ENCODE data around the gene FBXO11.

The FBXO11 gene

DNA sequence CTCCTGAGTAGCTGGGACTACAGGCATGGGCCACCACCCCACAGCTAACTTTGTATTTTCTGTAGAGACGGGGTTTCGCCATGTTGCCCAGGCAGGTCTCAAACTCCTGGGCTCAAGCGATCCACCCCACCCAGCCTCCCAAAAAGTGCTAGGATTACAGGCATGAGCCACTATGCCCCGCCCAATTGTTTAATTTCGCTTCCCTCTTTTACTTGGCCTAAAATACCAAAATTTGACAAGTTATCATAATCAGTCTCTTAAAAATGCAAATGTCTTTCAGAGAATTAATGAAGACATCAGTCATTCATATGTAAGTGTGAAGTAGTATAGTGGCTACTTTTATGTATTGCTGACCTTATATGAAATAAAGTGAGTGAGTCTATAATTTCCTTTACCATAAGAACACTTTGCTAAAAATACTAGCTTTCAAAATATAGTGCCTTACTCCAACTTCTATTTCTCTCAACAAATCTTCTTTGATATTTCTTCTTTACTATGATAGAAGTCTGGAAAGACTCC, 9.8 kb downstream of the FBXO11 start:
- no peak for TF ChIP-seq CTCF (conservative IDR thresholded peaks at IDR 0.05; ENCODE audit: low read depth, low read length)
- H3K4me3 ChIP-seq (ENCODE audit: low read depth, low read length) = no peak overlapping the region
- DNase-seq (ENCODE audit: low read depth) = no peak

- no peak for TF ChIP-seq CTCF (conservative IDR thresholded peaks at IDR 0.05; ENCODE audit: low read depth, low read length)
- H3K4me3 ChIP-seq (ENCODE audit: low read depth, low read length) = no peak overlapping the region
- DNase-seq (ENCODE audit: low read depth) = no peak
These were observed 12.5 kb downstream of the FBXO11 start for GRCh38 chr2:47893771-47894170.

DNA sequence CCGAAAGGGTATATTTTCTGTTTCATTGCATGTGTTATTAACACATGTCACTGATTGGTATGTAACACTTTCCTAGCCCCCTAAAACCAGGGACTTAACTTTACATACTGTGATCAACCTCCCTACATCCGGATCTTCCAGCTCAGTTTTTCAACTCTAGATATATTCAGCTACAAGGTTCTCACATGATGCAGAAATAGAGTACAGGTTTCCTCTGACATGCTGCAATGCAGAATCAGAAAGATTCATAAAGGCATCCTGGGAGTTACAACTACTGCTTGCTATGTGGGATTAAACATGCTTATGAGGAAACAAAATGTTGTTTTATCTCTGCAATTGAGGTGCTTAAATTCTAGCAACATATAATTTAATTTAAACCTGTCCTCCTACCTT, 14.0 kb downstream of the FBXO11 start:
- DNase-seq (ENCODE audit: low read depth) = no peak
- no peak overlapping the region for H3K4me3 ChIP-seq (ENCODE audit: low read depth, low read length)
- no peak for TF ChIP-seq CTCF (conservative IDR thresholded peaks at IDR 0.05; ENCODE audit: low read depth, low read length)

DNA sequence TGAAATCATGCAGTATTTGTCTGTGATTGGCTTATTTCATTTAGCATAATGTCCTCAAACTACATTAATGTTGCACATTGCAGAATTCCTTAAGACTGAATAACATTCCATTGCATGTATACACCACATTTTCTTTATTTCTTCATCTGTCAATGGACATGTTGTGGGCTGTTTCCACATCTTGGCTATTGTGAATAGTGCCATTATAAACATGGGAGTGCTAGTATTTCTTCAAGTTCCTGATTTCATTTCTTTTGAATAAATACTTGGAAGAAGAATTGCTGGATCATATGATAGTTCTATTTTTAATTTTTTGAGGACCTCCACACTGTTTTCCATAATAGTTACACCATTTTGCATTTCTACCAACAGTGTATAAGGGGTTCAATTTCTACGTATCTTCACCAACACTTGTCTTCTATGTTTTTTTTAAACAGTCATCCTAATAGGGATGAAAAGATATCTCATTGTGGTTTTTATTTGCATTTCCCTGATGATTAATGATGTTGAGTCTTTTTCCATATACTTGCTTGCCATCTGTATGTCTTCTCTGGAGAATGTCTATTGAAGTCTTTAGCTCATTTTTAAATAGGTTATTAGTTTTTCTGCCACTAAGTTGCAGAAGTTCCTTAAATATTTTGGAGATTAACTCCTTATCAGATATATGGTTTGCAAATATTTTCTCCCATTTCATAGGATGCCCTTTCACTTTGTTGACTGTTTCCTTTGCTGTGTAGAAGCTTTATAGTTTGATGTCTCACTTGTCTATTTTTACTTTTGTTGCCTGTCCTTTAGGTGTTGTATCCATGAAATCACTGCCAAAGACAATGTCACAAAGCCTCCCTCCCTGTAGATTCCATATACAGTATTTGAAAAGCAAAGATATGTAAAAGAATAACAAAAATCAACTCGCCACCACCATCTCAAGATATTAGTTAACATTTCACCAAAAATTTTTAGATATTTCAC, 14.6 kb downstream of the FBXO11 start:
- no peak for TF ChIP-seq CTCF (conservative IDR thresholded peaks at IDR 0.05; ENCODE audit: low read depth, low read length)
- no peak overlapping the region for H3K4me3 ChIP-seq (ENCODE audit: low read depth, low read length)
- peak; percentile 73 for DNase-seq (ENCODE audit: low read depth)

DNA sequence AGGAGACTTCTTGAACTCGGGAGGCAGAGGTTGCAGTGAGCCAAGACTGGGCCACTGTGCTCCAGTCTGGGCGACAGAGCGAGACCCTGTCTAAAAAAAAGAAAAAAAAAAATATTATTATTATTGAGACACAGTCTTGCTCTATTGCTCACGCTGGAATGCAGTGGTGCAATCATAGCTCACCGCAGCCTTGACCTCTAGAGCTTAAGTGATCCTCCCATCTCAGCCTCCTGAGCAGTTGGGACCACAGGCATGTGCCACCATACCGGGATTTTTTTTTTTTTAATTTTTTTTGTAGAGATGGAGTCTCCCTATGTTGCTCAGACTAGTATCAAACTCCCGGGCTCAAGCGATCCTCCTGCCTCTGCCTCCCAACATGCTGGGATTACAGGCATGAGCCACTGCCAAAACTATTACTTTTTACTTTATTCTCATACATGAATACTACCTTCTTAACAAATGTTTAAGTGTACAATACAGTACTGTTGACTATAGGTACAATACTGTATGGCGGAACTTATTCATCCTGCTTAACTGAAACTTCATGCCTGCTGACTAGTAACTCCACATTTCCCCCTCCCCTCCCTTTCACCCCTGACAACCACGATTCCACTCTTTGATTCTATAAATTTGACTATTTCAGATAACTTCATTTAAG, 15.5 kb downstream of the FBXO11 start:
- TF ChIP-seq CTCF (conservative IDR thresholded peaks at IDR 0.05; ENCODE audit: low read depth, low read length) = no peak
- DNase-seq (ENCODE audit: low read depth) = peak; percentile 93
- H3K4me3 ChIP-seq (ENCODE audit: low read depth, low read length) = no peak overlapping the region

GRCh38 chr2:47888581-47889280, 17.6 kb downstream of the FBXO11 start:
- H3K4me3 ChIP-seq (ENCODE audit: low read depth, low read length) = no peak overlapping the region
- DNase-seq (ENCODE audit: low read depth) = peak; percentile 64
- TF ChIP-seq CTCF (conservative IDR thresholded peaks at IDR 0.05; ENCODE audit: low read depth, low read length) = no peak
